ENCODE measurements around the gene AUP1.
"Not testable (repeated sequence)": the region's sequence is repeated elsewhere in the genome, so short reads cannot be mapped to it uniquely, and the experiment has no call there.

The AUP1 gene

DNA sequence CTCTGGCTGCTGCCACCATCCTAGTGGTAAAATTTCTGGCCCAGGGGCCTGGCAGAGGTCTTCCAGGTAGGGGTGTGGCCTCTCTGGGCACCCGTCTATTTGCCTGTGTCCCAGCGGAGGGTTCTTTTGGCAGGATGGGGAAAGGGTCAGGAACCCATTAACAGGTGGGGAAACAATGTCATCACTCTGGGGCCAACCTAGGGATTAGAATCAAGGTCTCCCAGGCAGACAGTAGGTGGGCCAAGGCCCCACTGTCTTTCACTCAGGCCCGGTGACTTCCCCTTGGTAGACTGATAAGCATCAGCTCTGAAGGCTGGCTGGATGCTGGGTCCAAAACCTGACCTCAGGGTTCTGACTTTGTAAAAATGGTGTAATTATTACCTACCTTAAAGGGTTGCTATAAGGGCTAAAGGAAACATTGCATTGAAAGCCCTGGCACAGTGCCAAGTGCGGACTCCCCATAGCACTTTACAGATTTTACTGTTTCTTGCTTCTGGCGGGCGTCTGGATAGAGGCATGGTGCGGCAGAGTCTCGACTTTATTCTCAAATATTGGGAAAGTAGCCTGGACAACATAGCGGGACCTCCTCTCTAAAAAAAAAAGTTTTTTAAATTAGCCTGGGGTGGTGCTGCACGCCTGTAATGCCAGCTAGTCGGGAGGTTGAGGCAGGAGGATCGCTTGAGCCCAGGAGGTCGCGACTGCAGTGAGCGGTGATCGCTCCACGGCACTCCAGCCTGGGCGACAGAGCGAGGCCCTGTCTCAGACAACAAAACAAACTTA is 32.3 kb downstream of the AUP1 start:
- no peak for DNase-seq

DNA sequence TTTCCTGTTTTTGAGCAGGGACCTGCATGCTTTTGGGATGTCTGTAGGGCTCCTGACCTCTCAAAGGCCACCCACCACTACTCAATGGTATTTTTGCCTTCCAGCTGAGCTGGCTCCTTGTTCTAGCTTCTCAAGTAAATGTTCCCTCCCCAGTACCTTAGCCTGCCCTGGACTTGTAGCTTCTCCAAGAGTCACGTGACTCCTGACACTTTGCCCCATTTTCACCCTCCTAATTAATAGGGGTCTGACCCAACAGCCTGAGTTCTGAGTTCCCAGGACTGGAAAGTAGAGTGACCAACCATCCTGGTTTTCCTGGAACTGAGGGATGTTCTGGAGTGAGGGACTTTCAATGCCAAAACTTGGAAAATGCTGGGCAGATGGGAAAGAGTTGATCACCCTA is 34.1 kb downstream of the AUP1 start:
- DNase-seq: no peak

DNA sequence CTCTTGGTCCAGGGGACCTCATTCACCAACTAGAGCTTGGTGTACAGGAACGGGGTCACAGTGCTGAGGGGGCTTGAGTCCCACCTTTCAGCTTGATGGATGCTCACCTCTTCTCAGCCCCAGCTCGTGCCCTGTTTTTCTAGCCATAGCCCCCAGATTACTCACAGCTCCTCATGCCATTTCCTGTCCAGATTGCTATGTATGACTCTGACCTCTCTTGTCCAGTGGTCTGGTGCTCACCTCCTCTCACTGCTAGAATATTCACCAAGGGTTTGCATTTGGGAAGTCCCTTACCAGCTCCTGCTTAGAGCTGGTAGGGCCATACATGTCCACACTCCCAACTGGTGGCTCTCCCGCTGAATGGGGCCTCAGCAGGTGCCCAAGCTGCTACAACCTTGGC is 36.0 kb downstream of the AUP1 start:
- DNase-seq: no peak

DNA sequence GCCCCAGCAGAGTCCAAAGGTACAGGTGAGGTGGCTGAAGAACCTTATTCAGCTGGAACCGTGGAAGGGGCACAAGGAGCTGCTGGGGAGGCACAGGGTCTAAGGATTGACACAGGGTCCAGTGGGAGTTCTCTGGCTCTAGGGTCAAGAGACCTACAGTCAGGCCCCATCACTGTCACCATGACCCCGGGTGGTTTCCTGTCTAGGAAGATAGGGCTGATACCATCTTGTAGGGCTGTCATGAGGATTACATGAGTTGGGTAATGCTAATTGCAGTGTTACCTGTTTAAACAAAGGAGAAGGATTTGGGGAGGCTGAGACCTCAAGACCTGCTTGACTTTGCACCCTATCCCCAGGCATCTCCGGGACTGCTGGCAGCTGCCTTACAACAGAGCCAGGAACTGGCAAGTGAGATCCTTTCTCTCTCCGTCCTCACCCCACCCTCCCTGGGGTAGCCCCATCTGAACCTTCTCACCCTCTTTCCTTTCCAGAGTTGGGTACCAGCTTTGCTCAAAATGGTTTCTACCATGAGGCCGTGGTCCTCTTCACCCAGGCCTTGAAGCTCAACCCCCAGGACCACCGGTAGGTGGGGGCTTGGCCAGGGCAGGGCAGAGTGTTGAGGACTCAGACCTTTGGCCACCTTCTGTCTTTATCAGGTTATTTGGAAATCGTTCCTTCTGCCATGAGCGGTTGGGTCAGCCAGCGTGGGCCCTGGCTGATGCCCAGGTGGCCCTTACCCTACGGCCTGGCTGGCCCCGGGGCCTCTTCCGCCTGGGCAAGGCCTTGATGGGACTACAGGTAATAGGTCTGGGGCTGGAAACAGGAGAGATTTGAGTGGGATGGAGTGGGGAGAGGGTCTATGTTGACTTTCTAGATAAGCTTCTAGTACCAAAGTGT is 37.6 kb downstream of the AUP1 start:
- no peak for DNase-seq

DNA sequence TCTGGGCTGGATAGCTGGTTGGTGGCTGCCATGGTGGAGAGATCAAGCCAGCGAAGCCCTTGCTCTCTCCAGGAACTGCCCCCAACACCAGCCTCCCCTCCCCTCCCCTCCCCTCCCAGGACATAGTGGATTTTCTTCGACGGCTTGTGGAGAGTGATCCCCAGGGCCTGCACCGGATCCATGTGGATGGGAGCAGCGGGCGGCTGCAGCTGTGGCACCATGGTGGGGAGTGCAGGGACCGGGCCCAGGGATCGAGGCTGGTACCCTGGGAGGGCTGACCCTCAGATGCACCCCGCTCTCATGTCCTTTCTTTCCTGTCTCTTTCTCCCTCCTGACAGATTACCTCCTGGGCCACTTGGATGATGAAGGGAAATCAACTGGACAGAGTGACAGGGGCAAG is 39.6 kb downstream of the AUP1 start:
- DNase-seq: no peak

DNA sequence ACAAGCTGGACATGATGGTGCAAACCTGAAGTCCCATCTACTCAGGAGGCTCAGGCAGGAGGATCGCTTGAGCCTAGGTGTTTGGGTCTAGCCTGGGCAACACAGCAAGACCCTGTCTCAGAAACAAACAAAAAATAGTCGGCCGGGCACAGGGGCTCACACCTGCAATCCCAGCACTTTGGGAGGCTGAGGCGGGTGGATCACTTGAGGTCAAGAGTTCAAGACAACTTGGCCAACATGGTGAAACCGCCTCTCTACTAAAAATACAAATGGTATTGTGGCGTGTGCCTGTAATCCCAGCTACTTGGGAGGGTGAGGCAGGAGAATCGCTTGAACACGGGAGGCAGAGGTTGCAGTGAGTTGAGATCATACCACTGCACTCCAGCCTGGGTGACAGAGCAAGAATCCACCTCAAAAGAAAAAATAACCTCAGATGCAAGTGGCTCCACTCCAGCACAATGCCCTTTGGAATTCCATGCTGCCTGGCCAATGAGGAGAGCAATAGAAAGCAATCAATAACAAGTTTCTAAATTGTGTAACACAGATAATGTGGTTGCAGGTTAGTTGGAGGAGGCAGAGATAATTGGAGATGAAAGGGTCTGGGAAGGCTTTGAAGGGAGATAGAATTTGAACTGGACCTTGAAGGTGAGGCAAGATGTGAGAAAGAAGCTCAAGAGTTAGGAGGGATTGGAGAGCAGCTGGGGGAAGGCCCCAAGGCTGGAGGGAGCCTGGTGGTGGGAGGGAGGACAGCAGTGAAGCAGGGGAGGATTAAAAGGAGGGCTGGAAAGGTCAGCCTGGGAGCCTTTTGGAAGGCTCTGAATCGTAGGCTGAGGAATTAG is 40.6 kb downstream of the AUP1 start:
- no peak for DNase-seq

DNA sequence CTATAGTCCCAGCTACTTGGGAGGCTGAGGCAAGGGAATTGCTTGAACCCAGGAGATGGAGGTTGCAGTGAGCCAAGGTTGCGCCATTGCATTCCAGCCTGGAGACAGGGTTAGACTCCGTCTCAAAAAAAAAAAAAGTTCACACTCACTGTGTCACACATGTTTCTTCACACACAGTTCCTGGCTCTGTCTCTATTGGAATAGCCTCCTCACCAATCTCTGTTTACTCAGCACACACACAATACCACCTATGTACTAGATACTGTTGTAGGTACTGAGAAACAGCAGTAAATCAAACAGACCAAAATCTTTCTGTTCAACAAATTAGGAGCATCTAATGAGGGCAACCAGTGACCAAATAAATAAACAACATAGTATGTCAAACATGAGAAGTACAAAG is 43.4 kb downstream of the AUP1 start:
- no peak for DNase-seq

DNA sequence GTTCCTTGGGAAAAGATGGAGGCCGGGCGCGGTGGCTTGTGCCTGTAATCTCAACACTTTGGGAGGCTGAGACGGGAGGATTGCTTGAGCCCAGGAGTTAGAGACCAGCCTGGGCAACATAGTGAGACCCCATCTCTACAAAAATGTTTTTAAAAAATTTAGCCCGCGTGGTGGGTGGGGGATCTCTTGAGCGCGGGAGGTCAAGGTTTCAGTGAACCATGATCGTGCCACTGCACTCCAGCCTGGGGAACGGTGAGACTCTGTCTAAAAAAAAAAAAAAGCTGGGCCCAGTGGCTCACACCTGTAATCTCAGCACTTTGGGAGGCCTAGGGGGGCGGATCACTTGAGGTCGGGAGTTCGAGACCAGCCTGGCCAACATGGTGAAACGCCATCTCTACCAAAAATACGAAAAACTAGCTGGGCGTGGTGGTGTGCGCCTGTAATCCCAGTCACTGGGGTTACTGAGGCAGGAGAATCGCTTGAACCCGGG is 45.8 kb downstream of the AUP1 start:
- DNase-seq: not testable (repeated sequence)

DNA sequence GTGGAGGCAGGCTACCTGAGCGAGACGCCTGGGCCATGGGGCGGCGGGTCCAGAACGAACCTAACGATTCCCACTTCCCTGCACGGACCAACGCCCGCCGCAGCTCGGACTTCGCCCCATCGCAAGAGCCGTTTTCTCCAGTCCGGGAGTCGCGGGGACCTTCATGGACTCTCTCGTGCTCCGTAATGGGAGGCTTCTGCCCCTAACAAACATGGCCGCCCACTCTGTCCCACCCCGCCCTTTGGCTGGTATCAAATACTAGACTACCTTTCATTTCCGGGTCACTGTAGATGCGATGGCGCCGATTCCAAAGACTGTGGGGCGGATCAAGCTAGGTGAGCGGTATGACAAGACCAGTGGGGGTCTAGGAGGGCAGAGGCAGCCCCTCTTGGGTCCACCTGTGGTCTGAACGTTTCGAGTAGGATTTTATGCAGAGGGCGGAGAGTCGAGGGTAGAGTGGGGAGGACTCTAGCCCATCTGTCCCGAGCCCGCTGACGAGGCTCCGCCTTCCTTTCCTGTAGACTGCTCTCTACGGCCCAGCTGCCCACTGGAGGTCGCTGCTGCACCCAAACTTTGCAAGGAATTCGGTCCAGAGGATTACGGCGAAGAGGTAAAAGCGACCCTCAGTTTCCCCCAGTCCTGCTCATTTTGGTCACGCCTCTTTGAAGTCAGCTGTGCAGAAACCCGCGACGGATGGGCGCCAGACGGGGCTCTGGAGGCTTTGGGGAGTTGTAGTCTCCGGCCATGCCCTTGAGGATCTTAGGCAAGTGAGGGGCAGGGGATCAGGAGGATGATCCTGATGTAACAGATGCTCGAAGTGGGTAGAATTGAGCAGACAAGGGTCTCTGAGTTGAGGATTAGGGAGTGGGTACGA is 46.5 kb downstream of the AUP1 start, which contains the start of the genes CCDC142 and TTC31:
Gene CCDC142 (minus strand): TSS at position 198 of the 874 bp plus-strand sequence. CDS start 161 bp downstream, at position 37.
Gene TTC31 (plus strand): TSS at position 281 of the 874 bp plus-strand sequence. CDS start 15 bp downstream, at position 296.
- peak; percentile 91 for DNase-seq

DNA sequence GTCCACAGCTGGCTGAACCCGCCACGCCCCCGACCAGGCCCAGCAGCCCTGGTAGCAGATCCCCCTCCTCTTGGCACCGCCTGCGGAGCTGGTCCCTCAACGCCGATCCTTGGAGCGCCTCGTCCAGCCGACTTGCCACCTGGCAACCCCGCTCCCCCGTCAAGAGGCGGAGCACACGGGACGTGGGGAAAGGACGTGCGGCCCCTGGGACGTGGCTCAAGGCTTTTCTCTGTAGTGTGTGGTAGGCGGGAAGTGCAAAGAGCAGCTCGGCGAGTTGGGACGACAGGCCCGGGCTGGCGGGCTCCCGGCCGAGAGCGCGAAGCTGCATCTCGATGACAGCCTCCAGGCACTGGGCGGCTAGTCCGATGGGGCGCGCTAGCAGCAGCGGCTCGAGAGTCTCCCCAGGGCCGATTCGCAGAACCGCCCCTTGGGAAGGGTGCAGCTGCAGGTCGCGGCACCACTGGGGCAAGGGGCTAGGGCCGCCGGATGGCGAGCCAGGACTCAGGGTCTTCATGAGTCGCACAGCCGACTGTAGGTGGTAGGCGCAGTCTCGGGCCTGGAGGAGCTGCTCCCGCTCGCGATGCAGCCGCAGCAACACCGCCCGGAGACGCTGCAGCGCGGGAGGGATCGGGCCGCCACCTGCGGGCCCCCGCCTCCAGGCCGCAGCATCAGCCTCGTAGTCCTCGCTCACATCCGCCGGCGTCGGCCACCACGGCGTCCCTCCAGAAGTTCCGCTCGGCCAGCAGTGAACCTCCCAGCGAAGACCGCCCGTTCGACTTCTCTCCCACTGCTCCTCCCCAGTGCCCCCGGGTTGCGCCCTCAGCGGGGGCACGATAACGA is 47.3 kb downstream of the AUP1 start:
- no peak for DNase-seq

DNA sequence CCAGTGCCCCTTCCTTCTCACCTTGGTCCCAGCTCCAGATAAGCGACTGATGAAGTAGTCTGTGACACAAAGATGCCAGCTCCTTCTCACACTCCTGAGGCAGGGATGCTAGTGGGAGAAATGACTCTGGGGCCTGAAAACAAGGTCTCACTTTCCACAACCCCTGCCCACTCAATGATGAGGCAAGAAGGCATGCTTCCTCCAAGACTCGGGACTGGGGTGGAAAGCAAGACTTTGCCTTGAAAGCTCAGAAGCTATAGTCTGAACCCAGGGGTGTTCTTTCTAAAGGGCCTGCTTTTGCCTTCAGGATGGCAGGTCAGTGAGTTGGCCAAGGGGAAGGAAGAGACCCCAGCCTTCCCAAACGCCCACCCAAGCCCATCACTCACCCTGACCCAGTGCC is 48.1 kb downstream of the AUP1 start:
- DNase-seq: no peak
